ENCODE data around the gene NFIA.

NFIA gene

DNA sequence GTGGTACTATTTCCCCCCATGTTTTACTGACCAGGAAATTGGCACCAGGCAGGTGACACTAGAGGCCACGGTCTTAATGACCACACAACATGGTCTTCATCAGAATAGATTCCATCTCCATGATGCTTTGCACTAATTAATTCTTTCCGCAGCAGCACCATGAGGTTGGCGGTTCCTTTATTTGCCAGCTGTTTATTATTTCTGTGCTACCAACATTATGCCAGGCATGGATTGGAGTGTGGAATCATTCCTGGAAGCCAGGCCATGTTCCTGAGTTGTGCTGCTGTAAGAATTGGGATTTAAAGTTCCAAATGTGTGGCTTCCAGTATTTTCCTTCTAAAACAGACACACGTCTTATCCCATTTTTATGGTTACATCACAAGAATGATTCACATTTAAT lies 107.8 kb downstream of the NFIA start:
- H3K9me3 Mint-ChIP-seq, result no peaks in the 10 kb centered on the region
- TF ChIP-seq, protein P1, sequence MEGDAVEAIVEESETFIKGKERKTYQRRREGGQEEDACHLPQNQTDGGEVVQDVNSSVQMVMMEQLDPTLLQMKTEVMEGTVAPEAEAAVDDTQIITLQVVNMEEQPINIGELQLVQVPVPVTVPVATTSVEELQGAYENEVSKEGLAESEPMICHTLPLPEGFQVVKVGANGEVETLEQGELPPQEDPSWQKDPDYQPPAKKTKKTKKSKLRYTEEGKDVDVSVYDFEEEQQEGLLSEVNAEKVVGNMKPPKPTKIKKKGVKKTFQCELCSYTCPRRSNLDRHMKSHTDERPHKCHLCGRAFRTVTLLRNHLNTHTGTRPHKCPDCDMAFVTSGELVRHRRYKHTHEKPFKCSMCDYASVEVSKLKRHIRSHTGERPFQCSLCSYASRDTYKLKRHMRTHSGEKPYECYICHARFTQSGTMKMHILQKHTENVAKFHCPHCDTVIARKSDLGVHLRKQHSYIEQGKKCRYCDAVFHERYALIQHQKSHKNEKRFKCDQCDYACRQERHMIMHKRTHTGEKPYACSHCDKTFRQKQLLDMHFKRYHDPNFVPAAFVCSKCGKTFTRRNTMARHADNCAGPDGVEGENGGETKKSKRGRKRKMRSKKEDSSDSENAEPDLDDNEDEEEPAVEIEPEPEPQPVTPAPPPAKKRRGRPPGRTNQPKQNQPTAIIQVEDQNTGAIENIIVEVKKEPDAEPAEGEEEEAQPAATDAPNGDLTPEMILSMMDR (IDR thresholded peaks at IDR 0.05; ENCODE audit: unreplicated experiment in 3 of 3), result no peak
- no peaks in the 10 kb centered on the region for H3K27me3 Mint-ChIP-seq (ENCODE audit: low read depth)
- H3K27ac Mint-ChIP-seq, result peak overlapping the region; percentile 1 to 78 (median 63)
- H3K36me3 Mint-ChIP-seq (ENCODE audit: low read depth), result peaks cover 4% of the 10 kb centered on the region
- H3K4me1 Mint-ChIP-seq, result peaks cover 76% of the 10 kb centered on the region
- no peak overlapping the region for H3K4me3 Mint-ChIP-seq

DNA sequence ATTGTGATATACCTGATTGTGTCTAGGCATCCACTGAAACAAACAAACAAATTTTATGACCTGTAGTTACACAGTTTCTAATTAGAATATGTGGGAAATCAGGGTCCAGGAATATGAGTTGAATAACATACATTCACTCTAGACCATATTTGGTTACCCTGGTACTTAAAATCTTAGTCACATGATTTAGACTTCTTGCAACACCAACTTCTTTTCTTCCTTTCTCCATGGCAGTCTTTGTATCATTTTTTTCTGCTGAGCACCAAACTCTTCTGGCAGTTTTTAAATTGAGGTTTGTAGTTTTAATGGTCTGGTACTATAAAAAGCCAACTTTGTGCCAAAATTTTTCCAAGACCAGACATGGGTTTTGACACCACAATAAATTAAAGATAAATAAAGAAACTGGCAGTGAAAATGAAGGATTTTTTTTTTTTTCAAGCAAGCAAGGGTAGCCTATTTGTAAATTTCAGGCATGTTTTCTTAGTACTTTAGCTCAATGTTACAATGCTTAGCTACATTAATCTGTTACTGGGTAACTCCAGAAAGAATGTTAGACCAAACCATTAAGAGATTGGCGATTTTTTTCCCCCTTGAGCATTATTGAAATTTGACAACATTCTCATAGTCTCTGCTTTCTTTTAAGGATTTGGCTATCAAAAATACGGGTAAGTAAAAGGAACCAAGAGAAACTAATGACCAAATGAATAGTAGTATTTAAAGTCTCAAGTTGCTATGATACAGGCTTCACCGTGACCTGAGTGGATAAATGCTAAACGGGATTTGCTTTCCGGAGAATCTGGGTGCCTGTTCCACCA lies 108.5 kb downstream of the NFIA start:
- Mint-ChIP-seq H3K27ac (peak overlapping the region; percentile 63 to 82 (median 78)), H3K4me1 (peaks cover 71% of the 10 kb centered on the region), H3K4me3 (peak overlapping the region in 1 of 3 experiments; percentile 13), H3K27me3 (ENCODE audit: low read depth) (no peaks in the 10 kb centered on the region), H3K9me3 (no peaks in the 10 kb centered on the region), H3K36me3 (ENCODE audit: low read depth) (peaks cover 4% of the 10 kb centered on the region)
- TF ChIP-seq, protein P1 (IDR thresholded peaks at IDR 0.05; ENCODE audit: unreplicated experiment in 3 of 3), result no peak

DNA sequence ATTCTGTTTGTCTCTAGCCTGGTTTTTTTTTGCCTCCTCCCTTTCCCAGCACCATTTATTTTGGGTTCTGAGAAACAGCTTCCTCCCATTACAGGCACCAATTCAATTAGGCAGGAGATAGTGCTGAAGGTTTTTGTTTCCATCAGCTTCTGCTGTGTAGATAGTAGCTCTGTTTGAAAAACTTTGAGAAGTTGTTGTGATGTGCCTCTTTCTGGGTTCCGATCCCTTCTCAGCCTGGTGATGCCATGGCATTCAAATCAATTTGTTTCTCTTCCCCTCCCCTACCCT lies 109.0 kb downstream of the NFIA start:
- H3K36me3 Mint-ChIP-seq (ENCODE audit: low read depth), result peaks cover 4% of the 10 kb centered on the region
- TF ChIP-seq, protein P1 (IDR thresholded peaks at IDR 0.05; ENCODE audit: unreplicated experiment in 3 of 3), result no peak
- H3K27ac Mint-ChIP-seq, result peak overlapping the region; percentile 63 to 82 (median 78)

DNA sequence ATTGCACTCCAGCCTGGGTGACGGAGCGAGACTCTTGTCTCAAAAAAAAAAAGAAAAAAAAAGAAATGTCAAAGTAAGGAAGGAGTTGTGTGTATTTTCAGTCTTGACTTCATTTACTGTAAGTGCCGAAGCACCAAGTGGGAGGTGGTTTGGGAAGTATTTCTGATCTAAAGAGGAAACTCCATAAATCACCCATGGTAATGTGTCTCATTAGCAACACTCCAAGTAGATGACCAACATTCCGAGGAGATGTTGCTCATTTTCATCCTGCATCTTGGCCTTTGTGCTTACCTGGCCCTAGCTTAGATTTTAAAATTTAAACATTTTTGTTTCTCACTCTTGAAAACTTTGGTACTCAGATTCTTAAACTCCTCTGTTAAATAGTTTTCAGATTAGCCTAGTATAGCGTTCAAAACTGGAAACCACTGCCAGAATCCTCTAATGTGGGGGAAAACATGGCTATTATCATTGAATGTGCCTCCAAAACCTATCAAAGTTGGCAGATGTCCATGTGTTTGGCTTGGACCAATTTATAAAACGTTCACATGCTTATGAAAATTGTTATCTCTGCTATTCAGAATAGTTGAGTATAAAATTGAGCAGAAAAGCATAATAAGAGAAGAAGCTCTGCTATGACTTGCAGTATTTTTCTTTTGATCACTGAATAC lies 110.4 kb downstream of the NFIA start:
- TF ChIP-seq, protein P1 (IDR thresholded peaks at IDR 0.05; ENCODE audit: unreplicated experiment in 3 of 3), result no peak
- peak overlapping the region in 2 of 3 experiments; percentile 85 to 88 for H3K27ac Mint-ChIP-seq
- H3K4me3 Mint-ChIP-seq, result no peak overlapping the region
- H3K27me3 Mint-ChIP-seq (ENCODE audit: low read depth), result no peaks in the 10 kb centered on the region
- H3K36me3 Mint-ChIP-seq (ENCODE audit: low read depth), result peaks cover 4% of the 10 kb centered on the region
- H3K4me1 Mint-ChIP-seq, result peaks cover 61% of the 10 kb centered on the region
- no peaks in the 10 kb centered on the region for H3K9me3 Mint-ChIP-seq

More for the DNA sequence above, 109.0 kb downstream of the NFIA start:
- no peaks in the 10 kb centered on the region for H3K27me3 Mint-ChIP-seq (ENCODE audit: low read depth)
- H3K9me3 Mint-ChIP-seq, result no peaks in the 10 kb centered on the region
- peak overlapping the region in 2 of 3 experiments; percentile 13 to 29 for H3K4me3 Mint-ChIP-seq
- peaks cover 66% of the 10 kb centered on the region for H3K4me1 Mint-ChIP-seq

DNA sequence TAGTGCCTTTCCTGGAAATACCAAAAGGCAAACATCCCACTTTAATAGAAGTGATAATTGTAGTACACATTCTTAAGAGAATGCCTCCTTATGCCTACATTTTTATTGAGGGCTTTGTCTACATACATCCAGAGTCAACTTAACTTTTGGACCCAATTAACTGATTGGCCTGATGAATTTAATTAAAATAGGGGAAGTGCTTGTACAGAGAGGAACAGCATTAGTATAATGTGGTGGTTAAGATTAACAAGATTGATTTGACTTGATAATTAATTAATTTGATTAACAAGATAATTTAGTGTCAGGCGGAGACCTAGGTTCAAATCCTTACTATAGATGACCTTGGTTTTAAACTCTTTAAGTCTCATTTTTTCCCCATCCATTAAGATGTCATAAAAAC lies 111.4 kb downstream of the NFIA start:
- Mint-ChIP-seq H3K27ac (peak overlapping the region in 1 of 3 experiments; percentile 88), H3K4me3 (no peak overlapping the region), H3K9me3 (no peaks in the 10 kb centered on the region), H3K36me3 (ENCODE audit: low read depth) (peaks cover 4% of the 10 kb centered on the region), H3K4me1 (peaks cover 55% of the 10 kb centered on the region), H3K27me3 (ENCODE audit: low read depth) (no peaks in the 10 kb centered on the region)
- TF ChIP-seq, protein P1 (IDR thresholded peaks at IDR 0.05; ENCODE audit: unreplicated experiment in 3 of 3), result no peak

Data from nephron (organoid).